ENCODE data around the gene NEFH.
"Not testable (repeated sequence)": the region's sequence is repeated elsewhere in the genome, so short reads cannot be mapped to it uniquely, and the experiment has no call there.

Gene NEFH

GRCh38 chr22:29479417-29480261, at the start of gene NEFH:
TSS of gene NEFH (plus strand) at chr22:29480218. CDS start at chr22:29480263, 45 bp downstream.
- no peak for DNase-seq
- in situ Hi-C loops (cut with HindIII; ENCODE audit: low pct_ligation_motif_present, low pct_unique_long_range_greater_than_20kb, low sequenced_read_pairs), result no loop called here

GRCh38 chr22:29431986-29432385, 48.0 kb upstream of the NEFH start:
- DNase-seq, result no peak

GRCh38 chr22:29433856-29434255, 46.2 kb upstream of the NEFH start:
- DNase-seq, result no peak
- in situ Hi-C loops (cut with HindIII; ENCODE audit: low pct_ligation_motif_present, low pct_unique_long_range_greater_than_20kb, low sequenced_read_pairs), result no loop called here

More at GRCh38 chr22:29431986-29432385, 48.0 kb upstream of the NEFH start:
- in situ Hi-C loops (cut with HindIII; ENCODE audit: low pct_ligation_motif_present, low pct_unique_long_range_greater_than_20kb, low sequenced_read_pairs), result no loop called here

GRCh38 chr22:29434288-29434687, 45.7 kb upstream of the NEFH start:
- no peak for DNase-seq
- in situ Hi-C loops (cut with HindIII; ENCODE audit: low pct_ligation_motif_present, low pct_unique_long_range_greater_than_20kb, low sequenced_read_pairs), result no loop called here

- in situ Hi-C loops (cut with HindIII; ENCODE audit: low pct_ligation_motif_present, low pct_unique_long_range_greater_than_20kb, low sequenced_read_pairs), result no loop called here
- DNase-seq, result no peak
Measured at GRCh38 chr22:29435236-29436136, 44.5 kb upstream of the NEFH start.

- DNase-seq; in situ Hi-C loops (cut with HindIII; ENCODE audit: low pct_ligation_motif_present, low pct_unique_long_range_greater_than_20kb, low sequenced_read_pairs): not testable (repeated sequence)
Measured at GRCh38 chr22:29438283-29438682, 41.7 kb upstream of the NEFH start, which contains the start of gene RFPL1. TSS of gene RFPL1 (plus strand) at chr22:29438583.

GRCh38 chr22:29442976-29443375, 37.0 kb upstream of the NEFH start:
- no peak for DNase-seq
- in situ Hi-C loops (cut with HindIII; ENCODE audit: low pct_ligation_motif_present, low pct_unique_long_range_greater_than_20kb, low sequenced_read_pairs), result no loop called here

GRCh38 chr22:29443452-29443851, 36.6 kb upstream of the NEFH start:
- no peak for DNase-seq
- in situ Hi-C loops (cut with HindIII; ENCODE audit: low pct_ligation_motif_present, low pct_unique_long_range_greater_than_20kb, low sequenced_read_pairs), result no loop called here

- in situ Hi-C loops (cut with HindIII; ENCODE audit: low pct_ligation_motif_present, low pct_unique_long_range_greater_than_20kb, low sequenced_read_pairs), result no loop called here
- DNase-seq, result no peak
Measured at GRCh38 chr22:29443861-29444792, 35.9 kb upstream of the NEFH start.

- in situ Hi-C loops (cut with HindIII; ENCODE audit: low pct_ligation_motif_present, low pct_unique_long_range_greater_than_20kb, low sequenced_read_pairs), result no loop called here
- no peak for DNase-seq
Measured at GRCh38 chr22:29445508-29445907, 34.5 kb upstream of the NEFH start.

GRCh38 chr22:29447906-29448305, 32.1 kb upstream of the NEFH start:
- in situ Hi-C loops (cut with HindIII; ENCODE audit: low pct_ligation_motif_present, low pct_unique_long_range_greater_than_20kb, low sequenced_read_pairs), result no loop called here
- DNase-seq, result no peak

GRCh38 chr22:29449296-29449875, 30.6 kb upstream of the NEFH start:
- no peak for DNase-seq
- in situ Hi-C loops (cut with HindIII; ENCODE audit: low pct_ligation_motif_present, low pct_unique_long_range_greater_than_20kb, low sequenced_read_pairs), result no loop called here

GRCh38 chr22:29450222-29450621, 29.8 kb upstream of the NEFH start:
- no peak for DNase-seq
- in situ Hi-C loops (cut with HindIII; ENCODE audit: low pct_ligation_motif_present, low pct_unique_long_range_greater_than_20kb, low sequenced_read_pairs), result no loop called here

GRCh38 chr22:29451863-29452262, 28.2 kb upstream of the NEFH start:
- in situ Hi-C loops (cut with HindIII; ENCODE audit: low pct_ligation_motif_present, low pct_unique_long_range_greater_than_20kb, low sequenced_read_pairs), result no loop called here
- DNase-seq, result no peak

- in situ Hi-C loops (cut with HindIII; ENCODE audit: low pct_ligation_motif_present, low pct_unique_long_range_greater_than_20kb, low sequenced_read_pairs), result no loop called here
- no peak for DNase-seq
Measured at GRCh38 chr22:29454276-29454675, 25.7 kb upstream of the NEFH start.

GRCh38 chr22:29456211-29456671, 23.8 kb upstream of the NEFH start:
- in situ Hi-C loops (cut with HindIII; ENCODE audit: low pct_ligation_motif_present, low pct_unique_long_range_greater_than_20kb, low sequenced_read_pairs), result no loop called here

GRCh38 chr22:29457730-29458129, 22.3 kb upstream of the NEFH start:
- DNase-seq, result peak; percentile 30
- in situ Hi-C loops (cut with HindIII; ENCODE audit: low pct_ligation_motif_present, low pct_unique_long_range_greater_than_20kb, low sequenced_read_pairs), result no loop called here

More at GRCh38 chr22:29456211-29456671, 23.8 kb upstream of the NEFH start:
- no peak for DNase-seq

- in situ Hi-C loops (cut with HindIII; ENCODE audit: low pct_ligation_motif_present, low pct_unique_long_range_greater_than_20kb, low sequenced_read_pairs), result no loop called here
- no peak for DNase-seq
Measured at GRCh38 chr22:29458551-29458950, 21.5 kb upstream of the NEFH start.

Measured in ACHN (cell line).